OCI-M1 (cell line): ENCODE data around the gene PRND.
"Not testable (repeated sequence)": the region's sequence is repeated elsewhere in the genome, so short reads cannot be mapped to it uniquely, and the experiment has no call there.

Source experiments
- DNase-seq: peaks from one replicate; lab custom pipeline; 2025; lab: John Stamatoyannopoulos, UW

PRND gene

GRCh38 chr20:4708856-4709255 is 12.9 kb upstream of the PRND start:
- no peak for DNase-seq

DNA sequence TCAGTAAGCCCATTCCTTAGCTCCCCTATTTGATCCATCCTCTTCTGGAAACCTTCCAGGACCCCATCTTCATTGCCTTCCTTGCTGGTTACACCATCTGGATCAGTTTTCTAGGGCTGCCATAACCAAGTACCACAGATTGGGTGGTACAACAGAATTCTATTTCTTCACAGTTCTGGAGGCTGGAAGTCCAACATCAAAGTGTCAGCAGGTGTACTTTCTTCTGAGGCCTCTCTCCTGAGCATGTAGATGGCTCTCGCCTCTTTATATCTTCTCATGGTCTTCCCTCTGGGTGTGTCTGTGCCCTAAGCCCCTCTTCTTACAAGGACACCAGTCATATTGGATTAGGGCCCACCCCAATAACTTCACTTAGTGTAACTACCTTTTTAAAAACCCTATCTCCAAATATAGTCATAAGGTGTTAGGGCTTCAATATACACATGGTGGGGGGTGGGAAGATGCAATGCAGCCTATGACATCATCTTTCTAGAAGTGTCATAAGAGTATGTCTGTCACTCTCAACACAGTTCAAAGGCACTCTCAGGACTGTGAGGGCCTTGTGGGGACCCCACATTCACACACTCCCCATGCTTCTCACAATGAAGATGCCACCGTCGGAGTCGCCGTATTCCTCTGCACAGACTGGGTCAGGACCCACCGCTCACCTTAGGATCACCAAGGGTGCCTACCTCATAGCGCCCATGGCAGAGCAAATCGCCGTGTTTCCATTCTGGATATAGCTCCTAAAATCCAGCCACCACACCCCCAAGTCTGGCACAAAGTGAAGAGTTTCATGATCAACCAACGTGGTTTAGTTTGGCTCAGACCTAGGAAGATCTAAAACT is 12.2 kb upstream of the PRND start:
- DNase-seq, result no peak

- no peak for DNase-seq
These were observed 11.6 kb upstream of the PRND start for GRCh38 chr20:4710106-4710475.

DNA sequence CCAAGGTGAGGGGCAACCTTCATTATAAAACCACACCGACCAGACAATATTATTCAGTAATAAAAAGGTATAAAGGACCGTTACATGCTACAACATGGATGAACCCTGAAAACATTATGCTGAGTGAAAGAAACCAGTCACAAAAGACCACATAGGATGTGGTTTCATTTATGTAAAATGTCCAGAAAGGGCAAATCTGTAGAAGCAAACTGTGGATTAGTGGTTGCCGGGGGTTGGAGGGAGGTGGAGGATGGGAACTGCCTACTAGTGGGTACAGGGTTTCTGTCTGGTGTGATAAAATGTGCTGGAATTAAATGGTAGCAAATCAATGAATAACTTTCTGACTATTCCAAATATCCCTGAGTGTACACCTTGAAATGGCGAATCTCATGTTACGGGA is 10.2 kb upstream of the PRND start:
- DNase-seq, result peak; percentile 26

DNA sequence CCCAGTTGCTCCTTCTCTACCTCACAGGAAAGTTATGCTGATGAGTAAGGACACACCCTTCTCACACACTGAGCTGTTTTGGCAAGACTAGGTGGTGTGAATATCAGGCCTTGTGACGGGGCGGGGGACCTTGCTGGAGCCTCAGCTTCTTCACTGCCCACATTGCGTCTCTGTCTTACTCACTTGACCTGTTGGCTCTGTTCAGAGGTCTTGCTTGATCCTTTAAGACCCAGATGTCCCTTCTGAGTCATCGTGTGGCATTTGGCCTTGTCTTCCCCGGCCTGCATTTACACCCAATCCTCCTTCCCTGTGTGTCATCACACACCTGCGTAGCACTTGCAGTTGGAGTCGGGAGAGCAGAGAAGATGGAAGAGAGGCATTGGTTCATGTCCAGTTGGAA is 8.3 kb upstream of the PRND start:
- DNase-seq, result no peak

DNA sequence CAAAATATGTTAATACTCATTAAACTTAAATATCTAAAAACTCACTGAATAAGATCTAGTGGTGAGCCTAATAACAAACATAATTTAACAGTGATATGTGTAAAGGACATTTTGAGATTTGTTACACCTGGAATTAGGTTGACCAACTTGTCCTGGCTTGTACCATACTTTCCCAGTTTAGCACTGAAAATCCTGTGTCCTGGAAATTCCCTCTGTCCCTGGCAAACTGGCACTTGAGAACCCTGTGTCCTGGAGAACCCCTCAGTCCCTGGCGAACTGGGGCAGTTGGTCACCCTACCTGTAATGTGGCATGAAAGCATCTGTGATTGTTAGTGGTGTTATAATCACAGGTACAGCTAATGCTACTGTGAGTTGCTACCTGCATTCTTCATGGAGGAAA is 6.9 kb upstream of the PRND start:
- DNase-seq, result no peak

- no peak for DNase-seq
These were observed 3.7 kb upstream of the PRND start for GRCh38 chr20:4717816-4718570.

DNA sequence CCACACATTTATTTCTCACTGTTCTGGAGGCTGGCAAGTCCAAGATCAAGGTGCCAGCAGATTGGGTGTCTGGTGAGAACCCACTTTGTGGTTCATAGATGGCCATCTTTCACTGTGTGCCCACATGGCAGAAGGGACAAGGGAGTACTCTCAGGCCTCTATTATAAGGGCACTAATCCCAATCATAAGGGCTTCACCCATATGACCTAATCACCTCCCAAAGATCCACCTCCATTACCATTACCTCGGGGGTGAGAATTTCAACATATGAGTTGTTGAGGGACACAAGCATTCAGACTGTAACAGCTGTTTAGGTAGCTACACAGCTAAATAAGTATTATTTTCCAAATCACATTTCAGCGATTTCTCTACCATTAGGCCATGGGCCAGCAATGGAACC is 2.5 kb upstream of the PRND start:
- DNase-seq, result no peak

- DNase-seq, result peak; percentile 83
These were observed 1.4 kb upstream of the PRND start for GRCh38 chr20:4720041-4720976.

DNA sequence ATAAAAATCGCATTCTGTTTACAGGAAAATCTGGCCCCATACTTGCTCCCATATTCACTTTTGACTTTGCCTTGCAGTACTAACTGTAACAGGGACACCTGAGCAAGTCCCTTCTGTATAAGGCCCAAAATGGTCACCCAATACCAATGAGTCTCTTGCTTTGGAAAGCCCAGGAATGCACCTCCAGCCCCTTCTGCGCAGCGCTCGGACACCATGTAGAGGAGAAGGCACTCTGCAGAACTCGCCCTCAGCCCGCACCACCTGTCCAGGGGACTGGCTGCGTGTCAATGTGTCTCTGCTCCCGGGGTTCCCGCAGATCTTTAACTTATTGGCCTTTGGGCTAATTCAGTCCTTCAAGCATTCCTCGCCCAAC is 746 bp upstream of the PRND start:
- no peak for DNase-seq

- DNase-seq, result no peak
These were observed 862 bp downstream of the PRND start for GRCh38 chr20:4722571-4722970.

DNA sequence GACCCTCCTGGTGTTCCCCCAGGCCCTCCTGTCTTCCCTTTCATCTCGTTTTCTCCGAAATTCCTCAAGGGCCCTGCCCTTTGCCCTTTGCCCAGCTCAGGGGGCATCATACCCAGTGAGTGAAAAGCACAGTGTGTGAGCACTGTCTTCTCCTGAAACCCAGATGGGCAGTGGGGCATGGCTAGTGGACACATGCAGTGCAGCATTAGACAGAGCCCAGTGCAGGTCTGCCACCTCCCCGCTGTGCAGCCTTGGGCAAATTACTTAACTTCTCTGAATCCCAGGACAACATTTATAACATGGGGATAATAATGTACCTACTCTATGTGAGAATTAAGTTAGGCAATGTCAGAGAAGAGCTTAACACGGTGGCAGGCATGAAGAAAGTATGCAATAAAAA is 1.3 kb downstream of the PRND start:
- no peak for DNase-seq

DNA sequence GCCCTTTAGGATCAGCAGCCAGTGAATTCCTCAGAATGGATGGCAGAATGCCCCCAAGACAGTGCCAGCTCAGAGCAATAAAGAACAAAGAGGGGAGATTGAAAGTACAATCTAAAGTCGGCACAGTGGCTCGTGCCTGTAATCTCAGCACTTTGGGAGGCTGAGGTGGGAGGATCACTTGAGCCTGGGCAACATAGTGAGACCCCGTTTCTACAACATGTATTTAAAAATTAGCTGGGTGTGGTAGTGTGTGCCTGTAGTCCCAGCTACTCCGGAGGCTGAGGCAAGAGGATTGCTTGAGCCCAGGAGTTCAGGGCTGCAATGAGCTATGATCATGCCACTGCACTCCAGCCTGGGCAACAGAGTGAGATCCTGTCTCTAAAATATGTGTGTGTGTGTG is 1.8 kb downstream of the PRND start:
- DNase-seq, result not testable (repeated sequence)

- DNase-seq, result no peak
These were observed 3.0 kb downstream of the PRND start for GRCh38 chr20:4724459-4725262.

DNA sequence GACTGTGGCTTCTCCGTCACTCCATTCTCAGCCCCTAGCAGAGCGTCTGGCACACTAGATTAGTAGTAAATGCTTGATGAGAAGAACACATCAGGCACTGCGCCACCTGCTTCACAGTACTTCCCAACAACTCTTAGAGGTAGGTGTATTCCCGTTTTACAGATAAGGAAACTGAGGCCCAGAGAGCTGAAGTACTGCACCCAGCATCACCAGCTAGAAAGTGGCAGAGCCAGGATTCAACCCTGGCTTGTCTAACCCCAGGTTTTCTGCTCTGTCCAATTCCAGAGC is 3.5 kb downstream of the PRND start:
- DNase-seq, result no peak

- DNase-seq, result peak; percentile 41
These were observed 5.1 kb downstream of the PRND start for GRCh38 chr20:4726710-4727397.

DNA sequence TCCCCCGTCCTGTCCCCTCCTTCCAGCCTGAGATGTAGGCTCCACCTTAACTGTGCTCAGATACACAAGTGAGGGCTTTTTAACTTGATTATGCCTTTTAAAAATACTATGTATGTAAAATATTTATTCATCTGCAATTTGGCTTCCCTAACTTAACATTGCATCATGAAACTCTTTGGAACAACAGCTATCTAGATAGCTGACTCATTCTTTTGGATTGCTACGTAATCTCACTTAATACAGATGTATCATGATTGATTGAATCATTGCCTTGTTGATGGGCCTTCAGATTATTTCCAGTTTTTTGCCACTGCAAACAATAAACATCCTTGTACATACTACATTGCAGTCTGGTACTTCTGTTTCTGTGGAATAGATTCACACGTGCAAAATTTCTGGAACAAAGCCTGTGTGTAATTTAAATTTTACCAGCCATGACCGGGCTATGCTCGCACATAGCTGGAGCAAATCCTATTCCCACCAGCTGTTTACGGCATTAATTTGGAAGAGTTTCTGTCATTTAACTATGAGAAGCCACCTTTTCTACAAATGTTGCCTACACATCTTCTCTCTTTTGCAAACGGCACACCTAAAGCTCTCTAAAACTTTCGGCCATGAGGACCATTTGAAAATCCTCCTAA is 6.5 kb downstream of the PRND start:
- DNase-seq, result no peak

- DNase-seq, result no peak
These were observed 7.6 kb downstream of the PRND start for GRCh38 chr20:4729265-4729664.

GRCh38 chr20:4730780-4731179 is 9.1 kb downstream of the PRND start:
- DNase-seq, result peak; percentile 54

- no peak for DNase-seq
These were observed 15.2 kb downstream of the PRND start for GRCh38 chr20:4736875-4737274.
